ENCODE data around the gene FBRSL1.

DNA sequence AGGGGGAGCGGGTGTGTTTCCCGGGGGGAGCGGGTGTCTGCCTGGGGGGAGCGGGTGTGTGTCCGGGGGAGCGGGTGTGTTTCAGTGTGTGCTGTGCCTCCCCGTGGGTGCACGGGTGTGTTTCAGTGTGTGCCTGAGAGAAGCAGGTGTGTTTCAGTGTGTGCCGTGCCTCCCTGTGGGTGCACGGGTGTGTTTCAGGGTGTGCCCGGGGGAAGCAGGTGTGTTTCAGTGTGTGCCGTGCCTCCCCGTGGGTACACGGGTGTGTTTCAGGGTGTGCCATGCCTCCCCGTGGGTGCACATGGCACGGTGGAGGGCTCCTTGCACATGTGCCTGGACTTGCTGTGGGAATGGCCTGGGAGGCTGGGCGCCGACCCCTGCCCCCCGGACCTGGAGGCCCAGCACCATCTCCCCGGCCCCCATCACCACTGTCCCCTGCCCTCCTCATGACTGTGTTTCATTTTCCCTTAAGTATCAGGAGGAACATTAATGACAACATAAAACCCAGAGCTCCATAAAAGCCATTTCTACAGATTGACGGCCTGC is 38.7 kb downstream of the FBRSL1 start:
- TF ChIP-seq, protein P1, sequence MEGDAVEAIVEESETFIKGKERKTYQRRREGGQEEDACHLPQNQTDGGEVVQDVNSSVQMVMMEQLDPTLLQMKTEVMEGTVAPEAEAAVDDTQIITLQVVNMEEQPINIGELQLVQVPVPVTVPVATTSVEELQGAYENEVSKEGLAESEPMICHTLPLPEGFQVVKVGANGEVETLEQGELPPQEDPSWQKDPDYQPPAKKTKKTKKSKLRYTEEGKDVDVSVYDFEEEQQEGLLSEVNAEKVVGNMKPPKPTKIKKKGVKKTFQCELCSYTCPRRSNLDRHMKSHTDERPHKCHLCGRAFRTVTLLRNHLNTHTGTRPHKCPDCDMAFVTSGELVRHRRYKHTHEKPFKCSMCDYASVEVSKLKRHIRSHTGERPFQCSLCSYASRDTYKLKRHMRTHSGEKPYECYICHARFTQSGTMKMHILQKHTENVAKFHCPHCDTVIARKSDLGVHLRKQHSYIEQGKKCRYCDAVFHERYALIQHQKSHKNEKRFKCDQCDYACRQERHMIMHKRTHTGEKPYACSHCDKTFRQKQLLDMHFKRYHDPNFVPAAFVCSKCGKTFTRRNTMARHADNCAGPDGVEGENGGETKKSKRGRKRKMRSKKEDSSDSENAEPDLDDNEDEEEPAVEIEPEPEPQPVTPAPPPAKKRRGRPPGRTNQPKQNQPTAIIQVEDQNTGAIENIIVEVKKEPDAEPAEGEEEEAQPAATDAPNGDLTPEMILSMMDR (IDR thresholded peaks at IDR 0.05), result no peak
- TF ChIP-seq POLR2A (IDR thresholded peaks at IDR 0.05), result no peak
